GM23248 (cell line): Measurements from ENCODE around the gene ANKH.

Source experiments
- EZH2 ChIP-seq: fragments of 200-600 bp; sonication (generic); IDR thresholded peaks from 2 replicates; pipeline ENCODE4 v1.6.1; 2018; ENCODE audit warnings: antibody characterized with exemption, mild to moderate bottlenecking; ENCODE audit not compliant: insufficient read depth, poor library complexity, severe bottlenecking
- EZH2phosphoT487 ChIP-seq: fragments of 200-600 bp; sonication (generic); IDR thresholded peaks from 2 replicates; pipeline ENCODE4 v1.6.1; 2018; ENCODE audit warnings: antibody characterized with exemption, moderate library complexity, mild to moderate bottlenecking, low read depth; ENCODE audit not compliant: insufficient read depth

DNA sequence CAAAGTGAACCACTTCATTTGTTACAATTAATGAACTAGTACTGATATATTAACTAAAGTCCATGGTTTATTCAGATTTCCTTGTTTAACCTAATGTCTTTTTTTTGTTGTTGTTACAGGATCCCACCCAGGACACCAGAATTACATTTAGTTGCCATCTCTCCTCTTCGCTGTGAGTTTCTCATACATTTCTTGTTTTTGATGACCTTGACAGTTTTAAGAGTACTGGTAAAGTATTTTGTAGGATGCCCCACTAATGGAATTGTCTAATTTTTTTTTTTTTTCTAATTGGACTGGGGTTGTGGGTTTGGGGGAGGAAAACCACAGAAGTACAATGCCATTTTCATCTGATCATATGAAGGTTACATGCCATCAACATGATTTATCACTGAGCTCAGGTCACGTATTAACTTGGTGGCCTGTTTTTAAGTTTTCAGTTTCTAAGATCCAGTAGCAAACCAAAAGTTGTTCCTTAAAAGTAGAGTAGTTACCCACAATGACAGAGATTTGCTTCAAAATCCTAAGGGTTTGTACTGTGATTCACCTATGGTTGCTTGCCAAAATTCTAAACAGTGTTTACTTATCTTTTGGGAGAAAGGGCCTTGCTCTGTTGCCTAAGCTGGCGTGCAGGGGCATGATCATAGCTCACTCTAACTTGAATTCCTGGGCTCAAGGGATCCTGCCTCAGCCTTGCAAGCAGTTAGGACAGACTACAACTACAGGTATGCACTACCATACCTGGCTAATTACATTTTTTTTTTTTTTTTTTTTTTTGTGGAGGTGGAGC, 211.6 kb downstream of the ANKH start:
- TF ChIP-seq EZH2 (no peak), EZH2phosphoT487 (no peak)
